Measurements from ENCODE around the gene CDH10. TPM values are rescaled to one million over a fixed set of nuclear protein-coding genes. Genes with fewer than 3 reads are reported as not detected.

CDH10 gene
- total RNA-seq, 1 donor from 2014 or later: not detected

GRCh38 chr5:24492229-24492628, 152.5 kb downstream of the CDH10 start:
- Mint-ChIP-seq H3K36me3 (ENCODE audit: low read depth) (no peaks in the 10 kb centered on the region), H3K27ac (no peak overlapping the region), H3K4me3 (no peak overlapping the region), H3K27me3 (no peaks in the 10 kb centered on the region), H3K4me1 (no peaks in the 10 kb centered on the region), H3K9me3 (no peaks in the 10 kb centered on the region)
- no peak for DNase-seq
- intact Hi-C loops (cut with micrococcal nuclease): no loop called here

DNA sequence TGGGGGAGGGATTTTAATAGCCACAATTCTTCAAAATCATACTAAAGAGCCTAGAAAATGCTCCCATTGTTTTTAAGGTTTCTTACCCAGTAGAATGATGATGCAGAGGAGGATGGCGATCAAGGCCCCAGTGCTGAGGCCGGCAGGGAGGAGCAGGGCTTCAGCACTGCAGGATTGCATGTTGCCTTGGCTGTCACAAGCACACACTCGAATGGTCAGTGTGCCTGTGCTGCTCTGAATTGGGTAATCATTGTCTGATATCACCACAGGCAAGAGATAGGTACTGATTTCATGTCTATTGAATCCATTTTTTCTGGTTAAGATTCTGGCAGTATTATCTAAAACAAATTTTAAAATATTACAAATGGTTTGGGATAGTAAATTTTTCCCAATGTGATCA, 153.3 kb downstream of the CDH10 start:
- Mint-ChIP-seq H3K27ac (no peak overlapping the region), H3K4me3 (no peak overlapping the region), H3K36me3 (ENCODE audit: low read depth) (no peaks in the 10 kb centered on the region), H3K9me3 (no peaks in the 10 kb centered on the region), H3K4me1 (no peaks in the 10 kb centered on the region), H3K27me3 (no peaks in the 10 kb centered on the region)
- intact Hi-C loops (cut with micrococcal nuclease): no loop called here
- DNase-seq: no peak

GRCh38 chr5:24487368-24488229, 157.2 kb downstream of the CDH10 start:
- no peaks in the 10 kb centered on the region for H3K36me3 Mint-ChIP-seq (ENCODE audit: low read depth)
- H3K4me3 Mint-ChIP-seq: no peak overlapping the region
- no peak overlapping the region for H3K27ac Mint-ChIP-seq
- no peaks in the 10 kb centered on the region for H3K4me1 Mint-ChIP-seq
- no peaks in the 10 kb centered on the region for H3K27me3 Mint-ChIP-seq
- intact Hi-C loops (cut with micrococcal nuclease): no loop called here
- DNase-seq: no peak
- H3K9me3 Mint-ChIP-seq: no peaks in the 10 kb centered on the region

DNA sequence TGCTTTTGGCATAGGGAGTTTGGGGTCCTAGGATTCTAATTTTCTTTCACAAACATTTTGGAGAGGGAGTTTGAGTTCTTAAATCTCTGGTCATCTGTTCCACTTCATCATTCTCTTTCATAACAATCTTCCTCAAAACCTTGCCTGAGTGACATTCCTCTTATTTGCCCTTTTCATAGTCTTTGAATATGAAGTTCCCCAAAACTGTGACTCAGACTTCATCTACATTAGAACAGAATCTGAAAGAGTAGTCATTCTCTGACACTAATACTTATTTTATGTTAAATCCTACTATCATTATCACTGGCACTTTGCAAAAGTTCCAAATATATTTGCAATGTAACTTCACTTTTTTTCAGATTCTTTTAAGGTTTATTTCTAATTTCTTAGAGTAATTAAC, 163.8 kb downstream of the CDH10 start:
- no peaks in the 10 kb centered on the region for H3K27me3 Mint-ChIP-seq
- no peak overlapping the region for H3K4me3 Mint-ChIP-seq
- no peaks in the 10 kb centered on the region for H3K4me1 Mint-ChIP-seq
- no peak overlapping the region for H3K27ac Mint-ChIP-seq
- H3K9me3 Mint-ChIP-seq: no peaks in the 10 kb centered on the region
- no peak for DNase-seq
- intact Hi-C loops (cut with micrococcal nuclease): no loop called here
- H3K36me3 Mint-ChIP-seq (ENCODE audit: low read depth): no peaks in the 10 kb centered on the region

- Mint-ChIP-seq H3K27me3 (no peaks in the 10 kb centered on the region), H3K4me3 (no peak overlapping the region), H3K9me3 (peaks cover 6% of the 10 kb centered on the region), H3K27ac (no peak overlapping the region), H3K36me3 (ENCODE audit: low read depth) (no peaks in the 10 kb centered on the region), H3K4me1 (no peaks in the 10 kb centered on the region)
- intact Hi-C loops (cut with micrococcal nuclease): no loop called here
- no peak for DNase-seq
Measured at GRCh38 chr5:24477958-24478357, 166.8 kb downstream of the CDH10 start.

DNA sequence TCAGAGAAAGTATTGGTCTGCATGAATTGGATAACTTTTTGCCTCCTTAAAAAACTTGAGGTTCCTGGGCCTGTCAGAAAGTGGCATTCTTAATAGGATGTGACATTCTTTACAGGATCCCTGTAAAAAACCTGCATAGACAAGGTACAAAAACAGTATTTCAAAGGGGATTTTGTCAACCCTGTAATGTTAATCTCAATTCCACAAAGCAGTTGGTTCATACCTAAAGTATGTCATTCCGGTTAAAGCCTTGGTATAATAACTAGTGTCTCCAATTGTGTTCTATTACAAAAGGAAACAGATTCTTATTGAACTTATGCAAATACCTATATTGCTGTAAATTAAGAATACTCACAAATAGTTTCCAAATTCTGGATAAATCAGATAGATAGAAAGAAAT, 169.7 kb downstream of the CDH10 start:
- Mint-ChIP-seq H3K4me1 (no peaks in the 10 kb centered on the region), H3K4me3 (no peak overlapping the region), H3K27me3 (no peaks in the 10 kb centered on the region), H3K9me3 (peaks cover 6% of the 10 kb centered on the region), H3K27ac (no peak overlapping the region), H3K36me3 (ENCODE audit: low read depth) (no peaks in the 10 kb centered on the region)
- no peak for DNase-seq
- intact Hi-C loops (cut with micrococcal nuclease): no loop called here

DNA sequence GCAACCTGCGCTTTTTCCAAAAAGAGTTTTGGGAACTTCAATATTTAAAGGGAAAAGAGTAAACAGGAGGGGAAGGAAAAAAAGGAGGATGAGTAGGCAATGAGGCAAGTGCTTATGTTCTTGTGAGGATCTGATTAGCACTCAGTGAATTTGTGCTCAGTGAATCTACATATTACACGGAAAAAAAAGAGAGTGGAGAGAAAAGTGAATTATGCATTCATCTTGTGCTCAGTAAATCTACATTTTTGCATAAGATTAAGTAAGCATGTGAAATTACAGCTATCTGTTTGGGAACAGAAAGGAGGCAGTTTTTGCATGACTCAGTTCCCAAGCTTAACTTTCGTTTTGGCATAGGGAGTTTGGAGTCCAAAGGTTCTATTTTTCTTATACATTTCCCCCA, 170.1 kb downstream of the CDH10 start:
- no peaks in the 10 kb centered on the region for H3K36me3 Mint-ChIP-seq (ENCODE audit: low read depth)
- H3K9me3 Mint-ChIP-seq: peaks cover 6% of the 10 kb centered on the region

DNA sequence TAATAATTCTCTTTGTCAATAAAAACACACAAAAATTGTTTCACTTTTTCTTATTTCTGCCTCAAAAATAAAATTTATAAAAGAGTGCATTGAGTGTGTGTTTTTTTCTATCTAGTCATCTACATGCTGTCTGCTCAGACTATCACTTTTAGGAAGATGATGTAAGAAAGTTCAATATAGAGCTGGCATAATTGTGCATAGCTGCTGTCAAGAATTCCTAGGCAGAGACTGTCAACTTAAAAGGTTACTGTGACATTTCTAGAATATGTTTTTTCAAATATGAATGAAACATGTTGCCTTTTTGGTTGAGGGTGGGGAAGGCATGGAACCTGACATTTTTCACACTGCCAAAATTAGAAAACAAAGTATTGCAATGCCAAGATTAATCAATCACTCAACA, 172.3 kb downstream of the CDH10 start:
- Mint-ChIP-seq H3K27me3 (no peaks in the 10 kb centered on the region), H3K27ac (no peak overlapping the region), H3K9me3 (peaks cover 6% of the 10 kb centered on the region), H3K4me1 (no peaks in the 10 kb centered on the region), H3K36me3 (ENCODE audit: low read depth) (no peaks in the 10 kb centered on the region), H3K4me3 (no peak overlapping the region)
- DNase-seq: no peak
- intact Hi-C loops (cut with micrococcal nuclease): no loop called here

More for the DNA sequence above, 170.1 kb downstream of the CDH10 start:
- no peak for DNase-seq
- Mint-ChIP-seq H3K27ac (no peak overlapping the region), H3K4me1 (no peaks in the 10 kb centered on the region), H3K27me3 (no peaks in the 10 kb centered on the region), H3K4me3 (no peak overlapping the region)
- intact Hi-C loops (cut with micrococcal nuclease): no loop called here

DNA sequence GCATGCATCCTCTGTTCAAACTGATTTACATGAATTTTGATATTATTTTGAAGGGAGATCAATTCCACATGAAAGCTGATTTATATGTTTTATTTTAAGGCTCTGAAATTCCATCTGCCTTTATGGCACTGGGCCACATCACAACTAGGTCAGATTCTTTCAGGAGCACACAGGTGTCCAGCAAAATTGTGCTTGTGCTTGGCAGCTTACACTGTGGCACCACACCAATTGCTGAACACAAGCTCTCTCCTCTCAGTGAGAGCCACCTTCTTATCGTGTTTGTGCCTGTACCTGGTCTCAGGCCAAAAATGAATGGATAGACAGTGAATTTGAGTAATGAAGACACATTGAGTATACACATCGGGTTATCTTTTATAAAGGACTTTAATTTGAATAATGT, 200.4 kb downstream of the CDH10 start:
- no peak overlapping the region for H3K4me3 Mint-ChIP-seq
- H3K4me1 Mint-ChIP-seq: no peaks in the 10 kb centered on the region
- intact Hi-C loops (cut with micrococcal nuclease): no loop called here
- peaks cover 15% of the 10 kb centered on the region for H3K9me3 Mint-ChIP-seq
- no peaks in the 10 kb centered on the region for H3K36me3 Mint-ChIP-seq (ENCODE audit: low read depth)
- H3K27me3 Mint-ChIP-seq: no peaks in the 10 kb centered on the region
- no peak overlapping the region for H3K27ac Mint-ChIP-seq
- no peak for DNase-seq

DNA sequence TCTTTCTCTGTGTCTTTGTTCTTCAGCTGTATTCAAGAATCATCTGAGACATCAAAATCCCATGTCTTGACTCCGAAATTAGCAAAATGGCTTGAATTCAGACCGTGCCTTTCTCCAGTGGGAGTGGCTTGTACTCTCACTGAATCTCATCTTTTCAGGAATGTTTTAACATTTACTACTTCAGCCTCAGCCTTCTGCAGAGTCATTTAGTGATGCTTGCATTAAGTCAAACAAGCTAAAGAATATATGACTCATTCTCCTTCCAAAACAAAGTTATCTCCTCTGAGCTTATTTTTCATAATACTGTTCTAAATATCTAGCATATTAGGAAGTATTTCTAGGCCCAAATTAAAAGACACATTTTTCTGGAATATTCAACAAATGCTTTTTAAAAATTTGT, 205.3 kb downstream of the CDH10 start:
- Mint-ChIP-seq H3K27me3 (no peaks in the 10 kb centered on the region), H3K4me1 (no peaks in the 10 kb centered on the region), H3K27ac (no peak overlapping the region), H3K9me3 (peaks cover 8% of the 10 kb centered on the region), H3K36me3 (ENCODE audit: low read depth) (no peaks in the 10 kb centered on the region), H3K4me3 (no peak overlapping the region)
- DNase-seq: no peak
- intact Hi-C loops (cut with micrococcal nuclease): no loop called here
